Measurements from ENCODE around the gene UGT3A2.

DNA sequence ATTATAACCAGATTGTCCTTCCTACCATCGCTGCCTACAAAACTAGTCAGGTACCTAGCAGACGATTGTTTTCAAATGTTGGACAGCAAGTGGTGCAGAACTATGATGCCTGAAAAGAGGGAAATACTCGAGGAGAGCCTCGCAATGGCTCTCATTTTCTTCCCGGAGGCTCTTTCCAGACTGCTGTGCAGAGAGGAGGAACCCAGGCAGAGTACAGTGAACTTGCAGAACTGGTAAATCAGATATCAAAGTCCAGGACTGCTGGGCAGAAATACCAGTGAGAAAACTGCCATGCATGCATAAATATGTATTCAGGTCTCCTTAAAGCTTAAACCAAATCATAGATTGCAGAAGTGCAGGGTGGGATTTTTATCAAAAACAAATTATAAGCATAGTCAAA is 49.1 kb downstream of the UGT3A2 start:
- TF ChIP-seq, protein P1, sequence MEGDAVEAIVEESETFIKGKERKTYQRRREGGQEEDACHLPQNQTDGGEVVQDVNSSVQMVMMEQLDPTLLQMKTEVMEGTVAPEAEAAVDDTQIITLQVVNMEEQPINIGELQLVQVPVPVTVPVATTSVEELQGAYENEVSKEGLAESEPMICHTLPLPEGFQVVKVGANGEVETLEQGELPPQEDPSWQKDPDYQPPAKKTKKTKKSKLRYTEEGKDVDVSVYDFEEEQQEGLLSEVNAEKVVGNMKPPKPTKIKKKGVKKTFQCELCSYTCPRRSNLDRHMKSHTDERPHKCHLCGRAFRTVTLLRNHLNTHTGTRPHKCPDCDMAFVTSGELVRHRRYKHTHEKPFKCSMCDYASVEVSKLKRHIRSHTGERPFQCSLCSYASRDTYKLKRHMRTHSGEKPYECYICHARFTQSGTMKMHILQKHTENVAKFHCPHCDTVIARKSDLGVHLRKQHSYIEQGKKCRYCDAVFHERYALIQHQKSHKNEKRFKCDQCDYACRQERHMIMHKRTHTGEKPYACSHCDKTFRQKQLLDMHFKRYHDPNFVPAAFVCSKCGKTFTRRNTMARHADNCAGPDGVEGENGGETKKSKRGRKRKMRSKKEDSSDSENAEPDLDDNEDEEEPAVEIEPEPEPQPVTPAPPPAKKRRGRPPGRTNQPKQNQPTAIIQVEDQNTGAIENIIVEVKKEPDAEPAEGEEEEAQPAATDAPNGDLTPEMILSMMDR (IDR thresholded peaks at IDR 0.05; ENCODE audit: insufficient read depth, low read depth, low read length) = no peak
- TF ChIP-seq EZH2 (IDR thresholded peaks at IDR 0.05; ENCODE audit: insufficient read depth, low read length) = no peak
